ENCODE results near the gene CCDC102A. TPM values are rescaled to one million over a fixed set of nuclear protein-coding genes. Genes with fewer than 3 reads are reported as not detected.
A peak's percentile ranks its signal among the peaks of the same experiment; 100 is the strongest.

Gene CCDC102A
- polyA plus RNA-seq, 2 of the 4 experiments (the other 2 are of a cell fraction): 8.0 to 8.3 TPM

DNA sequence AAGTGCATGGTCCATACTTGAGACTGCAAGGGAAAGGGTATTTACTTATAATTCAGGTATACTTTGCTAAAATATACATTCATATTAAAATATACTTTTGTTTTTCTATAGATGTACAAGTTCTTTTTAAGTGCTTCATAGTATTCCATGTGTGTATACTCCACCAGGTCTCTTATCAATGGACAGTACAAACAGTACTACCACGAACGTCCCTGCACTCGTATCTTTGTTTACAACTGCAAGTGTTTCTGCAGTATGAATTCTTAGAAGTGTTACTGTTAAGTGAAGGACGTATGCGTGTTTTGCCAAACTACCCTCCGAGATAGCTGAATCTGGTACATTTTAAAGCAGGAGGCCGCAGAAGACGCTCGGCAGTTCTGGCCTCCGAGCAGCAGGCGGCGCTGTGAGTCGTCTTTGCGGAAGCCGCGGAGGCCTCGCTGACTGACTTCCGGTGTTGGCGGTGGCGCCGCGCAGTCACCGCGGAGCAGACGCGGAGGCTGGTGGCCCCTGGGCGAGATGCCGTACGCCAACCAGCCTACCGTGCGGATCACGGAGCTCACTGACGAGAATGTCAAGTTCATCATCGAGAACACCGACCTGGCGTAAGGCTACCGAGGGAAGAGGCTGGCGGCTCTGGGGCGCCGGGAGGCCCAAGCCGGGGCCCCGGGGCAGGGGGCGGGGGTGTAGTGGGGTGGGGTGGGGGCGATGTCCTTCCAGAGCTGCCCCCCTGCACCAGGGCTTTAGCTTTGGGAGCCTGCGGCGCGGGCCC, 74.0 kb downstream of the CCDC102A start, which contains the start of gene POLR2C:
POLR2C (plus strand) TSS at position 471 of the 769 bp plus-strand sequence; CDS start at position 517, 46 bp downstream.
- WGBS (ENCODE audit: missing lambda C conversion rate): 1% methylated on average over 26 of the region's 47 CpGs
- H3K27ac ChIP-seq: peak within 1 kb of the TSS; percentile 93 to 97
- peaks cover 37% of the 10 kb centered on the region for H3K4me1 ChIP-seq
- peak within 1 kb of the TSS; percentile 74 for H3K4me2 ChIP-seq
- peak; percentile 93 to 97 for ATAC-seq
- H3K9me3 ChIP-seq: no peaks in the 10 kb centered on the region
- ChIA-PET CTCF (interaction anchor here (0.8 to 4.4 kb wide), 25 partner anchors 8 to 1352 kb away, joined by 3 to 54 read pairs (median 7); partner anchors contain the start of genes CIAPIN1, COQ9 and DOK4), POLR2A (interaction anchor here (0.5 to 2.5 kb wide), 18 partner anchors 9 to 162 kb away, joined by 3 to 25 read pairs (median 4); partner anchors contain the start of genes CIAPIN1 and COQ9)
- no peak for FAIRE-seq
- DNase-seq (ENCODE audit: low read depth in 1 of 2, low spot score in 1 of 2): peak; percentile 85 to 91
- peak within 1 kb of the TSS; percentile 82 for H3K4me3 ChIP-seq
- TF ChIP-seq MAX (IDR thresholded peaks at IDR 0.05) (peak; percentile 80), HEYL (CRISPR knock-in tag; IDR thresholded peaks at IDR 0.05) (no peak), NPAS2 (CRISPR knock-in tag; IDR thresholded peaks at IDR 0.05; ENCODE audit: borderline replicate concordance) (no peak), RAD21 (conservative IDR thresholded peaks at IDR 0.05 in 1 of 2, IDR thresholded peaks at IDR 0.05 in 1 of 2) (peak; percentile 39 to 56; a peak in 4 of 5 replicates), HMGXB4 (CRISPR knock-in tag; IDR thresholded peaks at IDR 0.05; ENCODE audit: borderline replicate concordance) (peak; percentile 81; the same call in 1 of the 2 replicates), ZFP36 (IDR thresholded peaks at IDR 0.05; ENCODE audit: borderline replicate concordance, partially characterized antibody) (no peak), ZNF302 (CRISPR knock-in tag; IDR thresholded peaks at IDR 0.05) (no peak), ATOH8 (CRISPR knock-in tag; IDR thresholded peaks at IDR 0.05; ENCODE audit: low read depth) (no peak), TP53 (CRISPR knock-in tag; IDR thresholded peaks at IDR 0.05) (no peak), SMC3 (IDR thresholded peaks at IDR 0.05) (peak; percentile 71), KDM1A (IDR thresholded peaks at IDR 0.05; ENCODE audit: low read depth) (no peak), EHF (CRISPR knock-in tag; IDR thresholded peaks at IDR 0.05) (no peak), EHMT2 (IDR thresholded peaks at IDR 0.05; ENCODE audit: low read depth) (no peak), KDM5A (IDR thresholded peaks at IDR 0.05) (no peak), RNF2 (IDR thresholded peaks at IDR 0.05; ENCODE audit: borderline replicate concordance, low read depth) (no peak), FOSL2 (IDR thresholded peaks at IDR 0.05) (no peak), FOSL2 (CRISPR knock-in tag; IDR thresholded peaks at IDR 0.05) (peak; percentile 33; the same call in 1 of the 2 replicates), GATA3 (IDR thresholded peaks at IDR 0.05; ENCODE audit: borderline replicate concordance) (no peak), POLR2A (IDR thresholded peaks at IDR 0.05; ENCODE audit: low read length) (peak; percentile 99), RARB (CRISPR knock-in tag; IDR thresholded peaks at IDR 0.05) (no peak), EP300 (IDR thresholded peaks at IDR 0.05) (no peak), ESRRA (IDR thresholded peaks at IDR 0.05; ENCODE audit: borderline replicate concordance, low read length) (no peak), MAFK (IDR thresholded peaks at IDR 0.05; ENCODE audit: partially characterized antibody) (no peak), ELK1 (IDR thresholded peaks at IDR 0.05; ENCODE audit: low read depth, low read length) (0 out of 2 replicates have a peak, but pooled peaks have one; percentile 24), HOXB5 (CRISPR knock-in tag; IDR thresholded peaks at IDR 0.05) (no peak), CHD2 (IDR thresholded peaks at IDR 0.05; ENCODE audit: low read length, partially characterized antibody) (no peak)
- TF ChIP-seq, protein P1, sequence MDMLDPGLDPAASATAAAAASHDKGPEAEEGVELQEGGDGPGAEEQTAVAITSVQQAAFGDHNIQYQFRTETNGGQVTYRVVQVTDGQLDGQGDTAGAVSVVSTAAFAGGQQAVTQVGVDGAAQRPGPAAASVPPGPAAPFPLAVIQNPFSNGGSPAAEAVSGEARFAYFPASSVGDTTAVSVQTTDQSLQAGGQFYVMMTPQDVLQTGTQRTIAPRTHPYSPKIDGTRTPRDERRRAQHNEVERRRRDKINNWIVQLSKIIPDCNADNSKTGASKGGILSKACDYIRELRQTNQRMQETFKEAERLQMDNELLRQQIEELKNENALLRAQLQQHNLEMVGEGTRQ (IDR thresholded peaks at IDR 0.05): no peak
- TF ChIP-seq, protein P2, sequence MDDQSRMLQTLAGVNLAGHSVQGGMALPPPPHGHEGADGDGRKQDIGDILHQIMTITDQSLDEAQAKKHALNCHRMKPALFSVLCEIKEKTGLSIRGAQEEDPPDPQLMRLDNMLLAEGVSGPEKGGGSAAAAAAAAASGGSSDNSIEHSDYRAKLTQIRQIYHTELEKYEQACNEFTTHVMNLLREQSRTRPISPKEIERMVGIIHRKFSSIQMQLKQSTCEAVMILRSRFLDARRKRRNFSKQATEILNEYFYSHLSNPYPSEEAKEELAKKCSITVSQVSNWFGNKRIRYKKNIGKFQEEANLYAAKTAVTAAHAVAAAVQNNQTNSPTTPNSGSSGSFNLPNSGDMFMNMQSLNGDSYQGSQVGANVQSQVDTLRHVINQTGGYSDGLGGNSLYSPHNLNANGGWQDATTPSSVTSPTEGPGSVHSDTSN (IDR thresholded peaks at IDR 0.05): 0 out of 2 replicates have a peak, but pooled peaks have one; percentile 23
- TF ChIP-seq, protein P3, sequence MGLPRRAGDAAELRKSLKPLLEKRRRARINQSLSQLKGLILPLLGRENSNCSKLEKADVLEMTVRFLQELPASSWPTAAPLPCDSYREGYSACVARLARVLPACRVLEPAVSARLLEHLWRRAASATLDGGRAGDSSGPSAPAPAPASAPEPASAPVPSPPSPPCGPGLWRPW (IDR thresholded peaks at IDR 0.05): no peak
- TF ChIP-seq, protein P4, sequence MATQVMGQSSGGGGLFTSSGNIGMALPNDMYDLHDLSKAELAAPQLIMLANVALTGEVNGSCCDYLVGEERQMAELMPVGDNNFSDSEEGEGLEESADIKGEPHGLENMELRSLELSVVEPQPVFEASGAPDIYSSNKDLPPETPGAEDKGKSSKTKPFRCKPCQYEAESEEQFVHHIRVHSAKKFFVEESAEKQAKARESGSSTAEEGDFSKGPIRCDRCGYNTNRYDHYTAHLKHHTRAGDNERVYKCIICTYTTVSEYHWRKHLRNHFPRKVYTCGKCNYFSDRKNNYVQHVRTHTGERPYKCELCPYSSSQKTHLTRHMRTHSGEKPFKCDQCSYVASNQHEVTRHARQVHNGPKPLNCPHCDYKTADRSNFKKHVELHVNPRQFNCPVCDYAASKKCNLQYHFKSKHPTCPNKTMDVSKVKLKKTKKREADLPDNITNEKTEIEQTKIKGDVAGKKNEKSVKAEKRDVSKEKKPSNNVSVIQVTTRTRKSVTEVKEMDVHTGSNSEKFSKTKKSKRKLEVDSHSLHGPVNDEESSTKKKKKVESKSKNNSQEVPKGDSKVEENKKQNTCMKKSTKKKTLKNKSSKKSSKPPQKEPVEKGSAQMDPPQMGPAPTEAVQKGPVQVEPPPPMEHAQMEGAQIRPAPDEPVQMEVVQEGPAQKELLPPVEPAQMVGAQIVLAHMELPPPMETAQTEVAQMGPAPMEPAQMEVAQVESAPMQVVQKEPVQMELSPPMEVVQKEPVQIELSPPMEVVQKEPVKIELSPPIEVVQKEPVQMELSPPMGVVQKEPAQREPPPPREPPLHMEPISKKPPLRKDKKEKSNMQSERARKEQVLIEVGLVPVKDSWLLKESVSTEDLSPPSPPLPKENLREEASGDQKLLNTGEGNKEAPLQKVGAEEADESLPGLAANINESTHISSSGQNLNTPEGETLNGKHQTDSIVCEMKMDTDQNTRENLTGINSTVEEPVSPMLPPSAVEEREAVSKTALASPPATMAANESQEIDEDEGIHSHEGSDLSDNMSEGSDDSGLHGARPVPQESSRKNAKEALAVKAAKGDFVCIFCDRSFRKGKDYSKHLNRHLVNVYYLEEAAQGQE (IDR thresholded peaks at IDR 0.05): no peak

Measured in A549 (cell line).